CD4-positive, alpha-beta T cell treated with Interleukin-15 for 4 hours (primary cell): ENCODE measurements around the gene MDC1.

Source experiments
- DNase-seq: peaks from one replicate; pipeline ENCODE4 v3.0.0-alpha.2; 2020; ENCODE audit warnings: low spot score

The MDC1 gene

GRCh38 chr6:30700340-30700739, 16.7 kb downstream of the MDC1 start:
- DNase-seq = no peak

- no peak for DNase-seq
Observed at GRCh38 chr6:30696432-30696831, 20.6 kb downstream of the MDC1 start.

- DNase-seq = no peak
Observed at GRCh38 chr6:30691208-30691847, 25.8 kb downstream of the MDC1 start.

- peak; percentile 62 for DNase-seq
Observed at GRCh38 chr6:30690403-30691207, 26.5 kb downstream of the MDC1 start, which contains the start of gene NRM. TSS of gene NRM (minus strand) at chr6:30690984. CDS start at chr6:30690974, 10 bp downstream.

- no peak for DNase-seq
Observed at GRCh38 chr6:30689985-30690384, 27.1 kb downstream of the MDC1 start.

GRCh38 chr6:30689022-30689865, 27.8 kb downstream of the MDC1 start:
- DNase-seq = no peak

- no peak for DNase-seq
Observed at GRCh38 chr6:30688569-30688968, 28.5 kb downstream of the MDC1 start.

- DNase-seq = no peak
Observed at GRCh38 chr6:30687659-30688431, 29.2 kb downstream of the MDC1 start.

GRCh38 chr6:30686908-30687658, 30.0 kb downstream of the MDC1 start:
- DNase-seq = peak; percentile 78

GRCh38 chr6:30686009-30686907, 30.8 kb downstream of the MDC1 start, which contains the start of gene PPP1R18:
TSS of gene PPP1R18 (minus strand) at chr6:30686645. CDS start at chr6:30686018, 627 bp downstream.
- DNase-seq = peak; percentile 84

GRCh38 chr6:30685157-30686008, 31.7 kb downstream of the MDC1 start:
- DNase-seq = peak; percentile 26

- DNase-seq = peak; percentile 60
Observed at GRCh38 chr6:30684386-30685156, 32.5 kb downstream of the MDC1 start.

- no peak for DNase-seq
Observed at GRCh38 chr6:30683980-30684338, 33.1 kb downstream of the MDC1 start.

GRCh38 chr6:30683183-30683979, 33.7 kb downstream of the MDC1 start:
- DNase-seq = no peak

- DNase-seq = peak; percentile 95
Observed at GRCh38 chr6:30682143-30683117, 34.7 kb downstream of the MDC1 start.

- DNase-seq = no peak
Observed at GRCh38 chr6:30681766-30682142, 35.3 kb downstream of the MDC1 start.
